Pulmonary artery endothelial cell (primary cell): Measurements from ENCODE around the gene CHRM5. TPM values are rescaled to one million over a fixed set of nuclear protein-coding genes. Genes with fewer than 3 reads are reported as not detected.

Experiments used
- DNase-seq: peaks from one replicate; pipeline ENCODE4 v3.0.0-alpha.2; 2011; ENCODE audit warnings: low read depth, low spot score
- total RNA-seq: library from RNA; depleted of rRNA; stranded (reverse); fragments of >200 nt; gene quantifications from 2 replicates; pipeline ENCODE4 v1.2.3, GENCODE V29; 2014

Gene CHRM5
- total RNA-seq, 1 donor from 2014 or later, result not detected

- DNase-seq, result no peak
Observed at GRCh38 chr15:34085746-34086145, 117.4 kb downstream of the CHRM5 start.

DNA sequence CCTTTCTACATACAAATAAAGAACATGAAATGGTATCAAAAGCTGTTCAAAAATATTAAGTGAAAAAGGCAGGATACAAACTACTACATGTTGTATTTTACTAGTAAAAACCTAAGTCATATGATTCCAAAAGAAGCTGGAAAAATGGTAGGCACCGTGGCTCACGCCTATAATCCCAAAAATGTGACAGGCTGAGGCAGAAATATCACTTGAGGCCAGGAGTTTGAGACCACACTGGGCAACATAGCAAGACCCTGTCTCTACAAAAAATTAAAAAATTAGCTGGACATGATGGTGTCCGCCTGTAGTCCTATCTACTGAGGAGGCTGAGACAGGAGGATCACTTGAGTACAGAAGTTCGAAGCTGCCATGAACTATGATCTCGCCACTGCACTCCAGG lies 131.6 kb downstream of the CHRM5 start:
- DNase-seq, result no peak

- peak; percentile 99 for DNase-seq
Observed at GRCh38 chr15:34101366-34102174, 133.3 kb downstream of the CHRM5 start, which contains the start of the genes EMC7 and PGBD4. TSS of gene EMC7 (minus strand) at chr15:34101862. CDS start at chr15:34101839, 23 bp downstream. TSS of gene PGBD4 (plus strand) at chr15:34102083. CDS start at chr15:34102532, 449 bp downstream.

DNA sequence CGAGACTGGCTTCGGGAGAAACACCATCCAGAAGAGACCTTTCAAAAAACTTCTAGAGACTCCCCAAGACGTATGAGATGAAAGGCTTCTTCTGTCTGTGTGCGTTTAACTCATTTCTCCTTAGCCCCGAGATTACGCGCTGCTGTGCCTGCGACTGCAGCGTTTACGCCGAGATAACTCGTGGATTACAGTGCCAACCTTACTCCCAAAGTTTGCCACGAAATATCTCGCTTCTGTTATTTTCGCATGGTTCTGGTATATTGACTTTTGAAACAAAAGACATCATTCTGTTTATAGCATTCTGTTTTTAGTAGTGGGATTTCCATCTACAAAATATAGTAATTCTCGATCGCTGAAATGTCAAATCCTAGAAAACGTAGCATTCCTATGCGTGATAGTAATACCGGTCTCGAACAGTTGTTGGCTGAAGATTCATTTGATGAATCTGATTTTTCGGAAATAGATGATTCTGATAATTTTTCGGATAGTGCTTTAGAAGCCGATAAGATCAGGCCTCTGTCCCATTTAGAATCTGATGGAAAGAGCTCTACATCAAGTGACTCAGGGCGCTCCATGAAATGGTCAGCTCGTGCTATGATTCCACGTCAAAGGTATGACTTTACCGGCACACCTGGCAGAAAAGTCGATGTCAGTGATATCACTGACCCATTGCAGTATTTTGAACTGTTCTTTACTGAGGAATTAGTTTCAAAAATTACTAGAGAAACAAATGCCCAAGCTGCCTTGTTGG lies 134.1 kb downstream of the CHRM5 start:
- DNase-seq, result no peak

GRCh38 chr15:34106423-34106822 lies 138.1 kb downstream of the CHRM5 start:
- no peak for DNase-seq

GRCh38 chr15:34107315-34107714 lies 139.0 kb downstream of the CHRM5 start:
- DNase-seq, result no peak

DNA sequence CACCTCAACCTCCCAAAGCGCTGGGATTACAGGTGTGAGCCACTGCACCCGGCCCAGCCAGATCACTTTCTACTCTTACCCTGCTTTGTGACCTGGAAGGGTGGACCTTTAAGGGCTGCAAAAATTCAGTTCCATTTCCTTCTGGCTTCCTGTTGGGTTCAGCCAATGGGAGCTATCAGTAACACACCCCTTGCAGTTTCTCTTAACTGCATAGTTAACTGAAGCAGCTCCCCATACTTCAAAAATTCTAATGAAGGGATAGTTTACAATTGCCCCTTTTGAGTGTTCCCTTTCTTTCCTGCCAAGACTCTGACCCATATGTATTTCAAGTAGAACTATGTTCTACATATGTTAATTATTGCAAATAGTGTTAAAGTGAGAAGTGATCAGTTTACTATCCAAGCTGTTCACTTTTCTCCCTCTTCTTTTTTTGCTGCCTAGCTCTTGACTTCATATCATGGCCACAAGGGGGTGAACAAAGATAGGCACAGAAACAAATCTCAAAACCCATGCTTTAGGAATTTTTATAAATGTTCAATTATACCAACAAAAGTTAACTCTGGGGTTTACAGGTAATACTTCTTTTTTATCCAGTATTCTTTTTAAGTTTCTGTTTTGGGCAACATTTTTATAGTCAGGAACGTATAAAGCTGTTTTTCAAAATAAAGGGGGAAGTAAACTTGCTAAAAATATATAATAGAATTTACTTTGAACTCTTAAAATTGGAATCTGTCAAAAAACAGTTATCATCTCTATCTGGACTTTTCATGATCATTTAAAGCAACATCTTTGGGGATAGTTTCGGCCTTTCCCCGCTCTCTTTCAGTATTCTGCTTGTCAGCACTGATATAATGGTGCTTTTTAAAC lies 141.7 kb downstream of the CHRM5 start:
- DNase-seq, result no peak

DNA sequence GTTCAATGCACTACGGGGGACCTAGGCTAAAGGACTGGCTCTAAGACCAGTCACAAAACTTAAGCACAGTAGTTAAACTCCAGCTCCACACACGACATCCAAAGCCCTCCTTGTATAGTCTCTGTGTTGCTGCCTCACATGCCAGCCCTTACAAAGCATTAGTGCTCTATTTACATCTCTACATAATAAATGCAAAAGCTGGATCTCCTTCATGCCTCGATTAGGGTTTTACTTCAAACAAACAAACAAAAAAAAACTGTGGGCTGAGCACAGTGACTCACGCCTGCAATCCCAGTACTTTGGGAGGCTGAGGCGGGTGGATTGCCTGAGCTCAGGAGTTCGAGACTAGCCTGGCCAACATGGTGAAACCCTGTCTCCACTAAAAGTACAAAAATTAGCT lies 143.2 kb downstream of the CHRM5 start:
- DNase-seq, result no peak

- no peak for DNase-seq
Observed at GRCh38 chr15:34114215-34114614, 145.9 kb downstream of the CHRM5 start.

DNA sequence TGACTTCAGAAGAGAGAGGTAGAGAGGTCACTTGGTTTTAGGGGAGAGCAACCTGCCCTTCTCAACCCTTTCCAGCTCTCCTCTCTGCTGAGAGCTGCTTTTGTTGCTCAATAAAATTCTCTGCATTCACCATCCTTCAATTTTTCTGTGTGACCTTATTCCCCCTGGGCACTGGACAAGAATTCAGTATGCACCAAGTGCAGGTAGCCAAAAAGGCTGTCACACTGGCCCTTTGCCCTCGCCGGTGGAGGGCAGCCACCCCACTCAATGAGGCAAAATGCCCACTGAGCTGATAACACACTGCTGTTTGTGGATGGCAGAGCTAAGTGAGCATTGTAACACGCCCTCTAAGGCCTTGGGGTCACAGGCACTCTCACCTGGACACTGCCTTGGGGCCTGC lies 146.4 kb downstream of the CHRM5 start:
- no peak for DNase-seq

DNA sequence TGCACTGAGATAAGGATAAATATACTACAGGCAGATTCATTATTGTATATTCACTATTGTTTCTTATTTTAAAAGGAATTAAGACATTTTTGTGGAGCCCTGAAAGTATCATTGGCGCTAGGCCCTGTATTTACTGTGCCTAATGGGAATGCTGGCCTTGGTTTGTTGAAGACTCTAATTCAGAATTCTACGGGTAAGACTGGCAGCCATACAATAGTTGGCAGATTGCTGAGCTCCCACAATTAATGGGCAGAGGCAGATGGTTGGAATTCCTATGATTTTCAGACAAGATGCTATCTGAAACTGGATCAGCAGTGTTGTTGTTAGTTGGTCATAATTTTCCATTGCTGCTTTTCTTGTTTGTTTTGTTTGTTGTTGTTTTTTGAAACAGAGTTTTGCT lies 148.3 kb downstream of the CHRM5 start:
- DNase-seq, result no peak

Other genes with a start within 250 kb of the CHRM5 start
- 16.2 and 38.1 TPM in 2 replicates for gene AVEN, start 70.7 kb downstream of the CHRM5 start, total RNA-seq
- gene EMC7, start 133.4 kb downstream of the CHRM5 start, total RNA-seq, result 43.2 and 48.2 TPM in 2 replicates
- 1.1 and 1.7 TPM in 2 replicates for gene PGBD4, start 133.6 kb downstream of the CHRM5 start, total RNA-seq
- 42.3 and 61.0 TPM in 2 replicates for gene KATNBL1, start 241.6 kb downstream of the CHRM5 start, total RNA-seq